ENCODE measurements around the gene HLF.

GRCh38 chr17:55290492-55291113 is 25.8 kb downstream of the HLF start:
- TF ChIP-seq CTCF (IDR thresholded peaks at IDR 0.05; ENCODE audit: low read depth, low read length, missing input control) (no peak), MAX (IDR thresholded peaks at IDR 0.05) (no peak), SP1 (IDR thresholded peaks at IDR 0.05) (no peak), EGR1 (IDR thresholded peaks at IDR 0.05; ENCODE audit: low read depth in 2 of 2) (no peak), NR2F2 (IDR thresholded peaks at IDR 0.05) (no peak), REST (IDR thresholded peaks at IDR 0.05) (no peak), RAD21 (IDR thresholded peaks at IDR 0.05) (no peak), GABPA (IDR thresholded peaks at IDR 0.05 in 1 of 2, conservative IDR thresholded peaks at IDR 0.05 in 1 of 2) (no peak), HNF4A (conservative IDR thresholded peaks at IDR 0.05) (no peak)

Data from liver (tissue), 3 donors.